Peyer's patch (tissue), 4 donors: ENCODE measurements around the gene SKI.

ENCODE experiments used
- POLR2A ChIP-seq, 2 donors: fragments of 450-650 bp; IDR thresholded peaks; one replicate each; pipeline ENCODE4 v1.5.1; 2017; ENCODE audit warnings: antibody characterized with exemption in 2 of 2, mild to moderate bottlenecking in 2 of 2, moderate library complexity in 2 of 2
- TF ChIP-seq, protein P1 (sequence below), 6 experiments: fragments of 450-650 bp in 4 of 6; fragments of 200-600 bp in 2 of 6; sonication (generic) in 1 of 6; IDR thresholded peaks; one replicate each; pipeline ENCODE4 v1.5.1; 2017 to 2019; ENCODE audit warnings: antibody characterized with exemption in 6 of 6, mild to moderate bottlenecking in 3 of 6, moderate library complexity in 1 of 6

DNA sequence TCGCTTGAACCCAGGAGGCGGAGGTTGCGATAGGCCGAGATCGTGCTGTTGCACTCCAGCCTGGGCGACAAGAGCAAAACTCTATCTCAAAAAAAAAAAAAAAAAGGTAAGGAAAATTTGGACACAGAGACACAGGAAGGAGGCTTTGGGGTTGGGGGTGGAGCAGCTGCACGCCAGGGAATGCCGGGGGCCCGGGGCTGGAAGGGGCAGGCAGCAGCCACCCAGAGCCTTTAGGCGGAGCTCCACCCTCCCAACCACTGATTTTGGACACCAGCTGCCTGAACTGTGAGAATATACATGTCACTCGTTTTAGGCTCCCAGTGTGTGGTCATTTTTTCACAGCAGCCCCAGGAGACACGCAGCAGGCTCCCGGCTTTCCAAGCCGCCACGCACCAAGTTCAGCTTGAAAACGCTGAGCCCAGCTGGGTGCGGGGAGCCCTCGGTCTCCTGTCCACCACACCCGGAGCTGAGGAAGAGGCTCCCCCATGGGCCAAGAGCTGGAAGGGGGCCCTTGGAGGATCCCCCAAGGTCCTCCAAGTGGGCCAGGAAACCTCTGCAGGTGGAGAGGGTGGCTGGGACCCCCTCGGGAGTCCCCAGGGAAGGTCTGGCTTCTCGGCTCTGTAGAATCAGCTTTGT, 27.7 kb upstream of the SKI start:
- TF ChIP-seq POLR2A (IDR thresholded peaks at IDR 0.05), result no peak
- TF ChIP-seq, protein P1, sequence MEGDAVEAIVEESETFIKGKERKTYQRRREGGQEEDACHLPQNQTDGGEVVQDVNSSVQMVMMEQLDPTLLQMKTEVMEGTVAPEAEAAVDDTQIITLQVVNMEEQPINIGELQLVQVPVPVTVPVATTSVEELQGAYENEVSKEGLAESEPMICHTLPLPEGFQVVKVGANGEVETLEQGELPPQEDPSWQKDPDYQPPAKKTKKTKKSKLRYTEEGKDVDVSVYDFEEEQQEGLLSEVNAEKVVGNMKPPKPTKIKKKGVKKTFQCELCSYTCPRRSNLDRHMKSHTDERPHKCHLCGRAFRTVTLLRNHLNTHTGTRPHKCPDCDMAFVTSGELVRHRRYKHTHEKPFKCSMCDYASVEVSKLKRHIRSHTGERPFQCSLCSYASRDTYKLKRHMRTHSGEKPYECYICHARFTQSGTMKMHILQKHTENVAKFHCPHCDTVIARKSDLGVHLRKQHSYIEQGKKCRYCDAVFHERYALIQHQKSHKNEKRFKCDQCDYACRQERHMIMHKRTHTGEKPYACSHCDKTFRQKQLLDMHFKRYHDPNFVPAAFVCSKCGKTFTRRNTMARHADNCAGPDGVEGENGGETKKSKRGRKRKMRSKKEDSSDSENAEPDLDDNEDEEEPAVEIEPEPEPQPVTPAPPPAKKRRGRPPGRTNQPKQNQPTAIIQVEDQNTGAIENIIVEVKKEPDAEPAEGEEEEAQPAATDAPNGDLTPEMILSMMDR (IDR thresholded peaks at IDR 0.05), result no peak
